ENCODE data around the gene HSPA4.
A peak's percentile ranks its signal among the peaks of the same experiment; 100 is the strongest.
"Not testable (repeated sequence)": the region's sequence is repeated elsewhere in the genome, so short reads cannot be mapped to it uniquely, and the experiment has no call there.

HSPA4 gene

GRCh38 chr5:133128066-133128465 is 76.3 kb downstream of the HSPA4 start:
- DNase-seq, result no peak

DNA sequence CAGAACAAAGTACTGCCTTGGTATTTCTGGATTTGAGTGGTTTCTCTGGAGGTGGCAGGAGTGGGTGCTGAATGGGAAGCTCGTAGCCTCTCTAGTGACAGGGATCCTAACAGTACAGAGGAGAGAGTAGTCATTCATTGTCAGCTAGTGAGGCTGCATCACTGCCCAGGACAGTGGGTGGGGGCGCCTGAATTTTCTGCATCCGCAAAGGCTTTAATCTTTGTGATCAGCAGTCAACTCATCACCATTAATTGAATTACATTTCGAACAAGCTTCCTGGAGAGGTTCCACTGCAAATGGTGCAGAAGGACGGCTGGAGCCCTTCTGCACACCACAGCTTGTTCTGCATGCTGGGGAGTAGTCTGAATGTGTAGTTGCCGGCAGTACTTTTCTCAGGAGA is 77.5 kb downstream of the HSPA4 start:
- DNase-seq, result no peak

GRCh38 chr5:133129950-133130349 is 78.1 kb downstream of the HSPA4 start:
- peak in 1 of 2 experiments; percentile 14 for DNase-seq

DNA sequence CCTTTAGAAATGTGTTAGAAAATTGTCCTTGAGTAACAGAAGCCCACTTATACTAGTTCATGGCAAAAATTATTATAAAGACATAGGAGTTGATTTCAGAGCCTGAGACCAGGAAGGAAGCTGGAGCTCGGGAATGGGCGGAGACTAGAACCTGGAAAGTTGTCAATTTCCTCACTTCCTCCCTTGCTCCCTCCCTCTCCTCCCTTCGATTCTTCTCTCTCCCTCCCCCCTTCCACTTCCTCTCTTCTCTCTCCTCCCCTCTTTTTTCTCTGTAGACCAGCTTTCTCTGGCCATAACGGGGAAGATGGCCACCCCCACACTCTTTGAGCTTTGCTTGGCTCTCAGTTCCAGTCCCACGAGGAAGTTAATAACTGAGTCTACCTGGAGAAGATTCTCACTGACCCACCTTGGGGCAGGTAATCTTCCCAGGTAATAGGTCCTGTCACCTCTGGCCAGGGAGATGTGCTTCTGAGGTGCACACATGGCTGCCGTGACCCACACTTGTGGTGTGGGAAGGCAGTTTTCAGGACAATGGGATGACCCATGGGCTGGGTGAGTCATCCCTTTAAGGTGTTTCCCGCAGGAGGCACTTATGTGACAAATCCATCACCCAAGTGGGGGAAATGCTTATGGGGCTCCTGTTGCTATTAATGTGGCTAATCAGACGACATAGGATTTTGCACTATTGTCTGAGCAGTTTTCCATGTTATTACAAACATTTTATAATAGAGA is 78.7 kb downstream of the HSPA4 start:
- peak in 1 of 2 experiments; percentile 4 for DNase-seq

DNA sequence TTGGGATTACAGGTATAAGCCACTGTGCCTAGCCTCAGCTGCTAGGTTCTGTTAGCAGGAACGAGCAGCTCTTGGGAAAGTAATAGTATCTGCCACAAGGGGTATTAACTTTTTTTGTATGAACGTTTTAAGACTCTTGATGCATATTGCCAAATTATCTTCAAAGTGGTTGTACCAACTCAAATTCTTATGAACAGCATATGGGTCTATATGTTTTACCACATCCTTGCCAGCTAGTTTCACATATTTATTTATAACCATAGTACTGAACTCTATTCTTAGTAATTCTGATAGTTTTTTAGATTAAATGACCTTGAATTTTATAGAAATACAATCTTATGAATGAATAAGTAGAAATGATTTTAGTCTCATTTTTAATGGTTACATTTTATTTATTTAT is 80.9 kb downstream of the HSPA4 start:
- DNase-seq, result no peak

- DNase-seq, result not testable (repeated sequence)
Observed at GRCh38 chr5:133133241-133133640, 81.4 kb downstream of the HSPA4 start.

DNA sequence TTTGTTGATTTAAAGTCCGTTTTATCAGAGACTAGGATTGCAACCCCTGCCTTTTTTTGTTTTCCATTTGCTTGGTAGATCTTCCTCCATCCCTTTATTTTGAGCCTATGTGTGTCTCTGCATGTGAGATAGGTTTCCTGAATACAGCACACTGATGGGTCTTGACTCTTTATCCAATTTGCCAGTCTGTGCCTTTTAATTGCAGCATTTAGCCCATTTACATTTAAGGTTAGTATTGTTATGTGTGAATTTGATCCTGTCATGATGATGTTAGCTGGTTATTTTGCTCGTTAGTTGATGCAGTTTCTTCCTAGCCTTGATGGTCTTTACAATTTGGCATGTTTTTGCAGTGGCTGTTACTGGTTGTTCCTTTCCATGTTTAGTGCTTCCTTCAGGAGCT is 85.1 kb downstream of the HSPA4 start:
- not testable (repeated sequence) for DNase-seq

- peak in 1 of 2 experiments; percentile 7 for DNase-seq
Observed at GRCh38 chr5:133140311-133140710, 88.5 kb downstream of the HSPA4 start.

DNA sequence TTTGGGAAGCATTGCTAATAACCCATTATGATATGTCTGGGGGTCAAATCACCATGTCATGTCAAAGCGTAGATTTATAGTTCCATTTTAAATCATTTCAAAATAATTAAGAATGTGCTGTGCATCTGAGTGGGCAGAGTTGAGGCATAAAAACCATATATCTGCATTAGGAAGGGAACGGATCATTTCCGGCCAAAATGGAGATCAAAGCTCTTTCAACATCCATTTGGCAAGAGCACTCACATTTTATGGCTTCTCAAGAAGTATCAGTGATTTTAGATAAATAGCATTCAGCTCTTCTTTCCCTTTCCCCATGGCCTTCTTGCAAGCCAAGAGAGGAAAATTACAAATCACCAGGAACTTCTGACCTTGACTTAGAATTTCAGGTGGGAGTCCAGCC is 89.9 kb downstream of the HSPA4 start:
- DNase-seq, result no peak

DNA sequence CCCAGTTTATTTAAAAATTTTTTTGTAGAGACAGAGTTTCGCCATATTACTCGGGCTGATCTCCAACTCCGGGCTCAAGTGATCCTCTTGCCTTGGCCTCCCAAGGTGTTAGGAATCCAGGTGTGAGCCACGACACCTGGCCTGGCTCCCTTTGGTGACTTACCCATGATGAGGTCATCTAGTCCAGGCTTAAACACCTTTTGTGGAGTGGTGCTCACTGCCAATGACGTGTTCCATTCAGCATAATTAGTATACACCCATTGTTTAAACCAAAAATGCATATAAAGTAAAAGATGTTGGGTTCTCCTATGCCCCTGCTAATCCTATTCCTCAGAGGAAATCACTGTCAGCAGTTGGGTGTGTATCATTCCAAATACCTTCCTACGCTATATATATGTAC is 91.0 kb downstream of the HSPA4 start:
- no peak for DNase-seq

DNA sequence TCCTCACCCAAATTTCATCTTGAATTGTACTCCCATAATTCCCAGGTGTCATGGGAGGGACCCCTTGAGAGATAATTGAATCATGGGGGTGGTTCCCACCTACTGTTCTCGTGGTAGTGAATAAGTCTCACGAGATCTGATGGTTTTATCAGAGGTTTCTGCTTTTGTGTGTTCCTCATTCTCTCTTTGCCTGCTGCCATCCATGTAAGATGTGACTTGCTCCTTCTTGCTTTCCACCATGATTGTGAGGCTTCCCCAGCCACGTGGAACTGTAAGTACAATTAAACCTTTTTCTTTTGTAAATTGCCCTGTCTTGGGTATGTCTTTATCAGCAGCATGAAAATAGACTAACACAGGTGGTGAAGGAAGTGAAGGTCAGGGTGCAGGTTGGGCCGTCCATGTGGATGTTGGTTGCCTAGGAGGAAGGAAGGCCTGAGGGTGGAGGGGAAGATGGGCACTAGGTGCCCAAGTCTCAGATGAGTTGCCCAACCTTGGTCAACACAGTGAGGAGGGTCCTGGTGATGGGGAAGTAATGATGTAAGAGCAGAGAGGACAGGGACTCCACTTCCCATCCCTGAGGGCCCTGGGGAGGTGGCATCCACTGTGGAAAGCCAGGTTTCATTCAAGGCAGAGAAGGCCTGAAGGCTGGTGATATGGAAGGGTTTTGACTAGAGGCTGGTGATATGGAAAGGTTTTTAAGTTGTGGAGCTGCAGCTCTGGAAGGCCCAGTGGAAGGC is 92.6 kb downstream of the HSPA4 start:
- DNase-seq, result no peak

DNA sequence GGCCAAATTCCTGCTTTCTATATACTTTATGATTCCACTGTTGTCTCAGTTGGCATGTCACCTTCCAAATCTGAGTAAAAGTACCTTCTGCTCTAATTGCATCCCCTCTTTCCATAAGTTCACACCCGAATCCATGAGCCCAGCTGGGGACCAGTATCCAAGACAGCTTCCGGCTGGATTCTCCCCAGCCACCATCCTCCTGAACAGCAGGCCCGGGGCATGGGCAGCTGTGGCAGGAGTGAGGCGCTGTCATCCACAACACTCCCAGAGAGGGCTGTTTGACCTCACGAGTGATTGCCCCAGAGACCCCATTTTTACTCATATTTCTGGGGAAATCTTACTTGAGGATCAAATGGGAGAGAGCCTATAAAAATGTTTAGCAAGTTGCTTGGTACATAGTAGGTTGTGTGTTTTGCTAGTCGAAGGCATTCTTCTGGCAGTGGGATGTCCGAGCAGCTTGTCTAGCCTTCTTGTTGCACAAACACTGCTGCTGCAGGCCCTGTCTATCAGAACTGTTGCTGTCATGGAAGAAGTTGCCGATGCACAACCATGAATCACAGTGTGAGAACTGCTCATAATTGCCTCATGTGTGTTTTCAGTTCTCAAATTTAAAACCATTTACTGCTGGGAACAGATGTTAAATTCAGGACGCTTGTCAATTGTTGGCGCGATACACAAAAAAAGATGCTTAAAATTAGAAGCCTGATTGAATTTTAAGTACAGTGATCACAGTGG is 93.8 kb downstream of the HSPA4 start:
- DNase-seq, result no peak

DNA sequence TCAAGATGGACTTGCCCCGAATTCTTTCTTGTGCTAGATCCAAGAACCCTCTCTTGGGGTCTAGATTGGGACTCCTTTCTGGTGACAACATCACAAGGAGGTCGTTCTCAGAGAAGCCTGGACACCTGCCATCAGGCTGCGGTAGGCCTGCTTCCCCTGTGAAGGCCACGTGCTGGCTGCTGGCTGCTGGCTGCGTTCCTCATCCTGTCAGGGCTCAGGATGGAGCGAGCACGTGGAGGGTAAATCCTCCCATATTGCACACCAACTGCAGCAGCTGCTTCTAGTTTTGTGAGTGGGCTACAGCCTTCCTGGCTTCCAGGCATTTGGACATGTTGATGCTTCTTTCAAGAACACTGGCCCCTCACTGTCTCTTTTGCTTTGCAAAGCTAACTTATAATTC is 95.6 kb downstream of the HSPA4 start:
- no peak for DNase-seq

DNA sequence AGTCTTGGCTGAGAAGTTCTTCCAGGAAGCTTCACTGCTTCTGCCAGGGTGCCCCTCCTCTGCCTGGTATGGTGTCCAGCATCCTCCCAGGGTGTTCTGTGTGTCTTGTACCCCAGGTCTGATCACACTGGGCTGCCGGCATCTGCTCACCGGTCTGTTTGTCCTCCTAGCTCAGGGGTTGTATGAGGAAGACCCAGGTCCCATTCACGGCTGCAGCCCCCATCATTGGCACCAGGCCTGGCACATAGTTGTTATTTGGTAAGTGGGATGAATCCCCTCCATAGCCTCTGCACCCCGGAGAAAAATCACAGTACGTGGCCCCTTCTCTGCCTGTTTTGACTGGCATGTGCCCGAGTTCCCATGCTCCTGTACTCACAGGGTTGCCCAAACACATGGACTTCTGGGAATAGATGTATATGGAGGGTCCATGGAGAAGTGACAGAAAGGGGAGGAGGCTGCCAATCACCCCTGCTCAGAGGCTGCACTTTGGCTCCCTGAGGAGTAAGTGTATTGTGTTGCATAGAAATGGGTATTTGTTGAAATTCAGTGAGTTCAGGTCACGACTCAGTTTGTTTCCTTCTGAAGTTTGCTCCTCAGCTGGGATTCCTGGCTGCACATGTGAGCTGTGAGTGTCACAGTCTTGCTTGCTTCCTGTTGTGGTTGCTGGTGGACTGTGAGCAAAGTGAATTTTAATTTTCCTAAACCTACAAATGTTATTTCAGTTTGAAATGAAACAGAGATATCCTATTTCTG is 96.2 kb downstream of the HSPA4 start:
- DNase-seq, result no peak

DNA sequence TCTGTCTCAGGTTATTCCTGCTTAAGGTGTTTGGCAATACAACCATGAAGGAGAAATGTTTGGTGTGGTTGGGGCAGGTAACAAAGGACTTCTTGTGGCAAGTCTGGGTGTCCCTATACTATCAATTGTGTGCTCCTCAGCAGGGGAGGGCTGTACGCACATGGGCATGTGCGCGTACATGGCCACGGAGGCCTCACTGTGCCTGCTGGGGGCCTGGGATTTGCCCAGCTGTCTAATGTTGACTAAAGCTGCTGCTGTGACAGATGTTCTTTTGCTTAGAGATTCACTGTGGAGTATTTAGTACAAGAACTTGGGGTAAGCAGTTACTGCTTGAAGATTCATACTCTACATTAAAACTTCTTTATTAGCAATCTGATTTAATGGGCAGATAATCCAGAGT is 97.5 kb downstream of the HSPA4 start:
- DNase-seq, result no peak

GRCh38 chr5:133150909-133151544 is 99.2 kb downstream of the HSPA4 start:
- DNase-seq, result no peak

DNA sequence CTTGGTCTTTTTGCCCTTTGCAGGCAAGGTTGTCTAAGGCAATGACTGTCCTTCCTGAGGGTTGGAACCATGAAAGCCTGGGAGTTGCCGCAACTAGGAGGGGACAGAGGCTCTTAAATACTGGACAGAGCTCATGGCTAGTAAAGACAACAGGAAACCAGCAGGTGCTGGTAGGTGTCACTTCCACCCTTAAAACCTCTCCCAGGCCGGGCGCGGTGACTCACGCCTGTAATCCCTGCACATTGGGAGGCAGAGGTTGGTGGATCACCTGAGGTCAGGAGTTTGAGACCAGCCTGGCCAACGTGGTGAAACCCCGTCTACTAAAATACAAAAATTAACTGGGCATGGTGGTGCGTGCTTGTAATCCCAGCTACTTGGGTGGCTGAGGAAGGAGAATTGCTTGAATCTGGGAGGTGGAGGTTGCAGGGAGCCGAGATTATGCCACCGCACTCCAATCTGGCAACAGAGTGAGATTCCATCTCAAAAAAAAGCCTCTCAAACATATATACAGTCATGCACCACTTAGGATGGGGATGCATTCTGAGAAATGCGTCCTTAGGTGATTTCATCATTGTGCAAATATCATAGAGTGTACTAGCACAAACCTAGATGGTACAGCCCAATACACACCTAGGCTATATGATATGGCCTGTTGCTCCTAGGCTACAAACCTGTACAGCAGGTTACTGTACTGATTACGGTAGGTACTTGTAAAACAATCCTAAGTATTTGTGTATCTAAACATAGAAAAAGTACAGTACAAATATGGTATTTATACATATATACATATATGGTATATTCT is 102.7 kb downstream of the HSPA4 start:
- no peak for DNase-seq

DNA sequence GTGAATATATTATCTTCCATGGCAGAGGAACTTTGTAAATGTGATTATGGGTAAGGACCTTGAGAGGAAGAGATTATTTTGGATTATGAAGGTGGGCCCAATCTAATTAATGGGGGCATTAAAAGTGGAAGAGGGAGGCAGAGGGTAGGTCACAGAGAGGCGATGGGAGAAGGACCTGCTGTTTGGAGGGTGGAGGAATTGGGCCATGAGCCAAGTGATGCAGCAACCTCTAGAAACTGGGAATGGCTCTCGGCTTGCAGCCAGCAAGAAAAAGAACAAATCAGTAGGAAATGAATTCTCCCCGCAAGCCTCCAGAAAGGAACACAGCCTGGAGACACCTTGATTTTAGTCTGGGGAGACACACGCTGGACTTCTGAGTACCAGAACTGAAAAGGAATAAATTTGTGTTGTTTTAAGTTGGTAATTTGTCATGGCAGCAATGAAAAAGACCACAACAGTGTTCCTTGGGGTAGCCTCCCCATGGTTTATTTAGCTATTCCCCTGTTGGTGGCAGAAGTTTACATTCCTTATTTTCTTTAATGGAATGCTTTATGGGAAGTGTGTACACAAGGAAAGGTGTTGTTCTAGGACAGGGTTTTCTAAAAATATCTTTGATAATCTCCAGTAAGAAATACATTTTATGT is 103.6 kb downstream of the HSPA4 start:
- DNase-seq, result no peak

Data from activated T-cell treated with anti-CD3 and anti-CD28 coated beads, Interleukin-2, amount 50 U/mL, for 48 hours (primary cell).